HepG2 (cell line): Measurements from ENCODE around the gene CAPN9. TPM values are rescaled to one million over a fixed set of nuclear protein-coding genes. Genes with fewer than 3 reads are reported as not detected.

Experiments
- TCF7L2 ChIP-seq: IDR thresholded peaks from 2 replicates; pipeline ENCODE4 v1.6.1; 2011; ENCODE audit warnings: mild to moderate bottlenecking, low read depth, low read length, moderate library complexity
- ZNF839 ChIP-seq: sonication (generic); formaldehyde crosslinking; IDR thresholded peaks from 2 replicates; pipeline ENCODE4 v1.4.0; 2020; ENCODE audit warnings: missing genetic modification reagents, mild to moderate bottlenecking, borderline replicate concordance
- polyA plus RNA-seq, 8 experiments: library from polyadenylated mRNA; depleted of rRNA in 3 of 8; stranded (reverse) in 7 of 8; unstranded in 1 of 8; fragments of >200 nt; fragmentation: Illumina TruSeq in 4 of 8; extraction: Trizol in 4 of 8; gene quantifications; 2 replicates each; pipeline versions ENCODE4 v1.2.1 to v1.2.3, GENCODE V29; 2011 to 2016; ENCODE audit warnings: low read depth in 4 of 8, missing spikeins in 1 of 8, mixed read lengths in 1 of 8; ENCODE audit not compliant: insufficient read depth in 1 of 8
- total RNA-seq, 5 experiments: library from RNA; depleted of rRNA; stranded (reverse); fragments of >200 nt; fragmentation: Illumina TruSeq; extraction: Trizol; gene quantifications; 2 replicates each; pipeline ENCODE4 v1.2.3, GENCODE V29; 2016; ENCODE audit warnings: low read depth in 1 of 5
- TF ChIP-seq, protein P1 (sequence below): sonication (generic); formaldehyde crosslinking; IDR thresholded peaks from 2 replicates; pipeline ENCODE4 v1.5.0; 2020; ENCODE audit warnings: mild to moderate bottlenecking, missing genetic modification reagents, borderline replicate concordance

Gene CAPN9
- total and polyA plus RNA-seq, 2 of the 13 experiments (the other 11 are each of a cell fraction or from before 2014, with no cell fraction given) = 0.04 to 0.31 TPM

DNA sequence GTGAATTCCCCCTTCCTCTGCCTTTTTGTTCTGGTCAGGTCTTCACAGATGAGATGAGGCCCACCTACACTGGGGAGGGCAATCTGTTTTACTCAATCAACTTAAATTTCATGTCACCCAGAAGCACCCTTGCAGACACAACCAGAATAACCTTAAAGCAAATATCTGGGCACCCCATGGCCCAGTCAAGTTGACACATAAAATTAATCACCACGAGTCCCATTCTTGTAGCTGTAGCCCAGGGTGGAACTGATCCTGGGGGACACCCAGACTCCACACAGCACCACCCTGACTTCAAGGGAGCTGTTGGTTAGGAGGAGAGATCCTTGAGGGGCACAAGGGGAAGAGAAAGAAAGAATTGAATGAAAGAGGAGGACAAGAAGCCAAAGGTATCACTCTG lies 23.1 kb downstream of the CAPN9 start (continued):
- TF ChIP-seq, protein P1, sequence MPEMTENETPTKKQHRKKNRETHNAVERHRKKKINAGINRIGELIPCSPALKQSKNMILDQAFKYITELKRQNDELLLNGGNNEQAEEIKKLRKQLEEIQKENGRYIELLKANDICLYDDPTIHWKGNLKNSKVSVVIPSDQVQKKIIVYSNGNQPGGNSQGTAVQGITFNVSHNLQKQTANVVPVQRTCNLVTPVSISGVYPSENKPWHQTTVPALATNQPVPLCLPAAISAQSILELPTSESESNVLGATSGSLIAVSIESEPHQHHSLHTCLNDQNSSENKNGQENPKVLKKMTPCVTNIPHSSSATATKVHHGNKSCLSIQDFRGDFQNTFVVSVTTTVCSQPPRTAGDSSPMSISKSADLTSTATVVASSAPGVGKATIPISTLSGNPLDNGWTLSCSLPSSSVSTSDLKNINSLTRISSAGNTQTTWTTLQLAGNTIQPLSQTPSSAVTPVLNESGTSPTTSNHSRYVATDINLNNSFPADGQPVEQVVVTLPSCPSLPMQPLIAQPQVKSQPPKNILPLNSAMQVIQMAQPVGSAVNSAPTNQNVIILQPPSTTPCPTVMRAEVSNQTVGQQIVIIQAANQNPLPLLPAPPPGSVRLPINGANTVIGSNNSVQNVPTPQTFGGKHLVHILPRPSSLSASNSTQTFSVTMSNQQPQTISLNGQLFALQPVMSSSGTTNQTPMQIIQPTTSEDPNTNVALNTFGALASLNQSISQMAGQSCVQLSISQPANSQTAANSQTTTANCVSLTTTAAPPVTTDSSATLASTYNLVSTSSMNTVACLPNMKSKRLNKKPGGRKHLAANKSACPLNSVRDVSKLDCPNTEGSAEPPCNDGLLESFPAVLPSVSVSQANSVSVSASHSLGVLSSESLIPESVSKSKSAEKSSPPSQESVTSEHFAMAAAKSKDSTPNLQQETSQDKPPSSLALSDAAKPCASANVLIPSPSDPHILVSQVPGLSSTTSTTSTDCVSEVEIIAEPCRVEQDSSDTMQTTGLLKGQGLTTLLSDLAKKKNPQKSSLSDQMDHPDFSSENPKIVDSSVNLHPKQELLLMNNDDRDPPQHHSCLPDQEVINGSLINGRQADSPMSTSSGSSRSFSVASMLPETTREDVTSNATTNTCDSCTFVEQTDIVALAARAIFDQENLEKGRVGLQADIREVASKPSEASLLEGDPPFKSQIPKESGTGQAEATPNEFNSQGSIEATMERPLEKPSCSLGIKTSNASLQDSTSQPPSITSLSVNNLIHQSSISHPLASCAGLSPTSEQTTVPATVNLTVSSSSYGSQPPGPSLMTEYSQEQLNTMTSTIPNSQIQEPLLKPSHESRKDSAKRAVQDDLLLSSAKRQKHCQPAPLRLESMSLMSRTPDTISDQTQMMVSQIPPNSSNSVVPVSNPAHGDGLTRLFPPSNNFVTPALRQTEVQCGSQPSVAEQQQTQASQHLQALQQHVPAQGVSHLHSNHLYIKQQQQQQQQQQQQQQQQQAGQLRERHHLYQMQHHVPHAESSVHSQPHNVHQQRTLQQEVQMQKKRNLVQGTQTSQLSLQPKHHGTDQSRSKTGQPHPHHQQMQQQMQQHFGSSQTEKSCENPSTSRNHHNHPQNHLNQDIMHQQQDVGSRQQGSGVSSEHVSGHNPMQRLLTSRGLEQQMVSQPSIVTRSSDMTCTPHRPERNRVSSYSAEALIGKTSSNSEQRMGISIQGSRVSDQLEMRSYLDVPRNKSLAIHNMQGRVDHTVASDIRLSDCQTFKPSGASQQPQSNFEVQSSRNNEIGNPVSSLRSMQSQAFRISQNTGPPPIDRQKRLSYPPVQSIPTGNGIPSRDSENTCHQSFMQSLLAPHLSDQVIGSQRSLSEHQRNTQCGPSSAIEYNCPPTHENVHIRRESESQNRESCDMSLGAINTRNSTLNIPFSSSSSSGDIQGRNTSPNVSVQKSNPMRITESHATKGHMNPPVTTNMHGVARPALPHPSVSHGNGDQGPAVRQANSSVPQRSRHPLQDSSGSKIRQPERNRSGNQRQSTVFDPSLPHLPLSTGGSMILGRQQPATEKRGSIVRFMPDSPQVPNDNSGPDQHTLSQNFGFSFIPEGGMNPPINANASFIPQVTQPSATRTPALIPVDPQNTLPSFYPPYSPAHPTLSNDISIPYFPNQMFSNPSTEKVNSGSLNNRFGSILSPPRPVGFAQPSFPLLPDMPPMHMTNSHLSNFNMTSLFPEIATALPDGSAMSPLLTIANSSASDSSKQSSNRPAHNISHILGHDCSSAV (CRISPR knock-in tag) = no peak
- TF ChIP-seq TCF7L2 = no peak
- TF ChIP-seq ZNF839 (CRISPR knock-in tag) = no peak
